ENCODE measurements around the gene EFNA5.

DNA sequence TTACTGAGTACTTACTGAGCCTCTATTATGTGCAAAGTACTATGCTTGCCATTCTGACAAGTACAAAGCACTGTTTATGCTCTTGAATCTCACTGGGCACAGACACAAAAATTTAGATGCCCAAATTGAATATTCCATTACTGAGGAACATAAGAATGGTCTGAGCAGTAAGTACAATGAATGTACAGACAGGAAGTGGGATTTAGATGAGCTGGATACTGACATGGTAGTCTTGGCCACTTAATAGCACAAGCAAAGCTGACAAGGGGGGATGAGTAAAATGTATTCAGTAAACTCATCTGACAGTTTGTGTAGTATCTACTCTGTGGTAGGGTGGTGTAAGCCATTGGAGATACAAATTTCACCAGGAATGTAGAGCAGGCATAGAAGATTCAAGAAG, 132.4 kb downstream of the EFNA5 start:
- TF ChIP-seq, protein P1, sequence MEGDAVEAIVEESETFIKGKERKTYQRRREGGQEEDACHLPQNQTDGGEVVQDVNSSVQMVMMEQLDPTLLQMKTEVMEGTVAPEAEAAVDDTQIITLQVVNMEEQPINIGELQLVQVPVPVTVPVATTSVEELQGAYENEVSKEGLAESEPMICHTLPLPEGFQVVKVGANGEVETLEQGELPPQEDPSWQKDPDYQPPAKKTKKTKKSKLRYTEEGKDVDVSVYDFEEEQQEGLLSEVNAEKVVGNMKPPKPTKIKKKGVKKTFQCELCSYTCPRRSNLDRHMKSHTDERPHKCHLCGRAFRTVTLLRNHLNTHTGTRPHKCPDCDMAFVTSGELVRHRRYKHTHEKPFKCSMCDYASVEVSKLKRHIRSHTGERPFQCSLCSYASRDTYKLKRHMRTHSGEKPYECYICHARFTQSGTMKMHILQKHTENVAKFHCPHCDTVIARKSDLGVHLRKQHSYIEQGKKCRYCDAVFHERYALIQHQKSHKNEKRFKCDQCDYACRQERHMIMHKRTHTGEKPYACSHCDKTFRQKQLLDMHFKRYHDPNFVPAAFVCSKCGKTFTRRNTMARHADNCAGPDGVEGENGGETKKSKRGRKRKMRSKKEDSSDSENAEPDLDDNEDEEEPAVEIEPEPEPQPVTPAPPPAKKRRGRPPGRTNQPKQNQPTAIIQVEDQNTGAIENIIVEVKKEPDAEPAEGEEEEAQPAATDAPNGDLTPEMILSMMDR (IDR thresholded peaks at IDR 0.05; ENCODE audit: poor library complexity, severe bottlenecking) = no peak
- no peak for TF ChIP-seq EP300 (conservative IDR thresholded peaks at IDR 0.05; ENCODE audit: poor library complexity, severe bottlenecking)
- TF ChIP-seq POLR2AphosphoS5 (IDR thresholded peaks at IDR 0.05) = no peak
- no peak for TF ChIP-seq TAF1 (IDR thresholded peaks at IDR 0.05; ENCODE audit: low read depth)

Measured in neural cell (in vitro differentiated cells).